Measurements from ENCODE around the gene GALNT18. TPM values are rescaled to one million over a fixed set of nuclear protein-coding genes. Genes with fewer than 3 reads are reported as not detected.

The GALNT18 gene
- total RNA-seq, 2 donors from 2014 or later, result 28.2 to 57.8 TPM

- no peak for TF ChIP-seq CTCF (IDR thresholded peaks at IDR 0.05)
These were observed 330.5 kb downstream of the GALNT18 start for GRCh38 chr11:11291041-11292015.

GRCh38 chr11:11290354-11290753, 331.5 kb downstream of the GALNT18 start:
- H3K9me3 ChIP-seq, result no peaks in the 10 kb centered on the region
- no peaks in the 10 kb centered on the region for H3K27me3 ChIP-seq (replicated peaks; ENCODE audit: insufficient read depth)
- peaks cover 2% of the 10 kb centered on the region for H3K36me3 ChIP-seq
- TF ChIP-seq CTCF (IDR thresholded peaks at IDR 0.05), result no peak
- ATAC-seq (ENCODE audit: insufficient number of reproducible peaks, low FRiP score, low read depth) (no peak), DNase-seq (ENCODE audit: low spot score) (no peak)
- H3K4me3 ChIP-seq, result no peak overlapping the region
- no peaks in the 10 kb centered on the region for H3K4me1 ChIP-seq (ENCODE audit: control insufficient read depth in 1 of 2, low read depth in 2 of 2)
- H3K27ac ChIP-seq, result no peak overlapping the region

More at GRCh38 chr11:11291041-11292015, 330.5 kb downstream of the GALNT18 start:
- Histone ChIP-seq H3K27me3 (replicated peaks; ENCODE audit: insufficient read depth) (no peaks in the 10 kb centered on the region), H3K27ac (no peak overlapping the region), H3K36me3 (peaks cover 2% of the 10 kb centered on the region), H3K9me3 (no peaks in the 10 kb centered on the region), H3K4me1 (ENCODE audit: control insufficient read depth in 1 of 2, low read depth in 2 of 2) (no peaks in the 10 kb centered on the region), H3K4me3 (no peak overlapping the region)
- no peak for DNase-seq (ENCODE audit: low spot score)
- no peak for ATAC-seq (ENCODE audit: insufficient number of reproducible peaks, low FRiP score, low read depth)

DNA sequence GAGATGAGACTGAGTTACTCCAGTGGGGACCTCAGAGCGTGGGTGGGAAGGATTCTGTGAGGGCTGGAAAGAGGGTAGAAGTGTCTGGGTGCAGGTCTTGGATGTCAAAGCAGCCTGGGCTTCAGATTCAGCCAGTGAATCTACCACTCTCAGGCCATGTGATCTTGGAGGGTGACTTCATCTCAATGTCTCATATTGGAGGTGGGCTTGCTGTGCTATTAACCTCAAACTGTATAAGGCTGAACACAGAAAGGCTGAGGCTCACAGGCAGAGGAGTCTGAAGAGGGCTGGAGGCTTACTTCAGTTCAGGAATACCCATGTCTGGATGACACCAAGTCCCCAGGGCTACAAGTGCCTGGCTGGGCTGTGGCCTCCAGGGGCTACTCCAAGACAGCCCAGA, 332.1 kb downstream of the GALNT18 start:
- Histone ChIP-seq H3K27me3 (replicated peaks; ENCODE audit: insufficient read depth) (no peaks in the 10 kb centered on the region), H3K4me3 (no peak overlapping the region), H3K4me1 (ENCODE audit: control insufficient read depth in 1 of 2, low read depth in 2 of 2) (no peaks in the 10 kb centered on the region), H3K36me3 (peaks cover 2% of the 10 kb centered on the region), H3K9me3 (no peaks in the 10 kb centered on the region), H3K27ac (no peak overlapping the region)
- DNase-seq (ENCODE audit: low spot score) (no peak), ATAC-seq (ENCODE audit: insufficient number of reproducible peaks, low FRiP score, low read depth) (no peak)
- TF ChIP-seq CTCF (IDR thresholded peaks at IDR 0.05), result no peak

DNA sequence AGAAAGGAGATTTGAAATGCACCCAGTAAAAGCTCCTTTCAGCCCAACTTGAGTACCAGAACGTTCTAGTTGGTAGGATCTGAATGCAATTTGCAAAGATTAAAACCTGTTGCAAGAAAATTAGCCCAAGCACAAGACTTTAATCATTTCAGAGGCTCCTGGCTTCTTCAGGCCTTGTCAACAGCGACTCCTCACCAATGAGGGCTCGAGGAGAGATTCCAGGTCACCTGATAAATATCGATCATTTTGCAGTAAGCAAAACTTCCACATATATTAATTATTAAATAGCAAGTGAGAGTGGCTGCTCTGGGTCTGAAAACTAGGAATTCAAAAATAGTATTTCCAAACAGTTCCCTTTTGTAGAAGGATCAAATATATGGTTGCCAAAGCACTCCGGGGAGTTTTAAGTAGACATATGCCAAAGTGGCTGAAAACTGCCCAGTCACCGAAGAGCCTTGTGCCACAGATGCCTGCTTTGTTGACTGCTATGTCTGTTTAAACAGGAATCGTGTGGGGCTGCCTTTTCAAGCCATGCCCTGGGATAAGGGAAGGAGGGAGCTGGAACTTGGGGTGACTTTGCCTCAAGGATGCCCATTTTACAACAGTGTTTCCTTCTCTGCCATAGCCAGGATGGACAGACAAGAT, 332.7 kb downstream of the GALNT18 start:
- no peak for ATAC-seq (ENCODE audit: insufficient number of reproducible peaks, low FRiP score, low read depth)
- Histone ChIP-seq H3K27ac (no peak overlapping the region), H3K9me3 (no peaks in the 10 kb centered on the region), H3K4me1 (ENCODE audit: control insufficient read depth in 1 of 2, low read depth in 2 of 2) (no peaks in the 10 kb centered on the region), H3K36me3 (peaks cover 2% of the 10 kb centered on the region), H3K27me3 (replicated peaks; ENCODE audit: insufficient read depth) (no peaks in the 10 kb centered on the region), H3K4me3 (no peak overlapping the region)
- DNase-seq (ENCODE audit: low spot score), result no peak
- no peak for TF ChIP-seq CTCF (IDR thresholded peaks at IDR 0.05)

DNA sequence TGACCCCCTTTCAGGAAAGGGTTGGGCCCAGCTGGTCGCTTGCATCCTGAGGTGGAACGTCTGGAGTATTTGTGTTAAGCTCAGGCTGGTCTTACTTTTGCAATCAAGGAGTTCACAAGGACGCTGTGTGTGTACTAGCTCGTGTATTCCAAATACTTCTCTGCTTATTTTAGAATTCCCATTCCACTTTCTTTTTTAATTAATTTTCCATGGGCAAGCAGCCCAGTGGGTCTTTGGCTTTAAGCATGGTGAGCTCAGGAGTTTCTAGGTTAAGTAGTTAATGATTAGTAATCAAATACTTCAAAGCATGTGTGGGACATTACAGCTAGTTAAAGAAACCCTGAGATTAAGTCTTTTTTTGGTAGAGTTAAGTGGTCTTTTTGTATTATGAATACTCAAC, 337.3 kb downstream of the GALNT18 start:
- Histone ChIP-seq H3K36me3 (no peaks in the 10 kb centered on the region), H3K4me1 (ENCODE audit: control insufficient read depth in 1 of 2, low read depth in 2 of 2) (no peaks in the 10 kb centered on the region), H3K27ac (no peak overlapping the region), H3K27me3 (replicated peaks; ENCODE audit: insufficient read depth) (no peaks in the 10 kb centered on the region), H3K9me3 (no peaks in the 10 kb centered on the region), H3K4me3 (no peak overlapping the region)
- TF ChIP-seq CTCF (IDR thresholded peaks at IDR 0.05), result no peak
- DNase-seq (ENCODE audit: low spot score), result no peak
- no peak for ATAC-seq (ENCODE audit: insufficient number of reproducible peaks, low FRiP score, low read depth)
